22Rv1 (cell line): ENCODE results near the gene IFRD1.

Experiments used
- ZFX ChIP-seq: fragments of 450-650 bp; IDR thresholded peaks from 2 replicates; pipeline ENCODE4 v1.6.1; 2017; ENCODE audit warnings: antibody characterized with exemption, borderline replicate concordance
- TF ChIP-seq, protein P1 (sequence below): fragments of 450-650 bp; IDR thresholded peaks from 2 replicates; pipeline ENCODE4 v1.5.1; 2017; ENCODE audit warnings: mild to moderate bottlenecking

DNA sequence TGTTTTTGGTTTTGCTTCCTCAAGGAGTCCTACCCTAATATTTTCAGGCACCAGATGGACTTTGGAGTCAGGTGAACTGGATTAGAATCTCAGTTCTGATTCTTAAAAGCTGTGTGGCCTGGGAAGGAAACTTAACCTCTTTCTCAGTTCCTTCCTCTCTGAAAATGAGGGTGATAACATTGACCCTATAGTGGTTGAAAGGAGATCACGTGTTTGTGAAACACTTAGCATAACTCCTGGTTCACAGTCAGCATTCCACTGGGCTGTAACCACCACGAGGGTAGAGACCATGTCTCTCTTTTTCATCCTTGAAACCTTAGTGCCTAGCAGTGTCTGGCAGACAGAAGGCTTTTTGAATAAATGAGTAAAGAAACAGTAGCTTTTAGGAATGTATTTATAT is 47.2 kb downstream of the IFRD1 start:
- TF ChIP-seq, protein P1, sequence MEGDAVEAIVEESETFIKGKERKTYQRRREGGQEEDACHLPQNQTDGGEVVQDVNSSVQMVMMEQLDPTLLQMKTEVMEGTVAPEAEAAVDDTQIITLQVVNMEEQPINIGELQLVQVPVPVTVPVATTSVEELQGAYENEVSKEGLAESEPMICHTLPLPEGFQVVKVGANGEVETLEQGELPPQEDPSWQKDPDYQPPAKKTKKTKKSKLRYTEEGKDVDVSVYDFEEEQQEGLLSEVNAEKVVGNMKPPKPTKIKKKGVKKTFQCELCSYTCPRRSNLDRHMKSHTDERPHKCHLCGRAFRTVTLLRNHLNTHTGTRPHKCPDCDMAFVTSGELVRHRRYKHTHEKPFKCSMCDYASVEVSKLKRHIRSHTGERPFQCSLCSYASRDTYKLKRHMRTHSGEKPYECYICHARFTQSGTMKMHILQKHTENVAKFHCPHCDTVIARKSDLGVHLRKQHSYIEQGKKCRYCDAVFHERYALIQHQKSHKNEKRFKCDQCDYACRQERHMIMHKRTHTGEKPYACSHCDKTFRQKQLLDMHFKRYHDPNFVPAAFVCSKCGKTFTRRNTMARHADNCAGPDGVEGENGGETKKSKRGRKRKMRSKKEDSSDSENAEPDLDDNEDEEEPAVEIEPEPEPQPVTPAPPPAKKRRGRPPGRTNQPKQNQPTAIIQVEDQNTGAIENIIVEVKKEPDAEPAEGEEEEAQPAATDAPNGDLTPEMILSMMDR = no peak
- TF ChIP-seq ZFX = no peak
